GM12878 (cell line): ENCODE results near the gene MOCS1. TPM values are rescaled to one million over a fixed set of nuclear protein-coding genes. Genes with fewer than 3 reads are reported as not detected.

Source experiments
- ATAC-seq: fragments of 200-7000 bp; cut with Tn5 transposase; 3 replicates; pipeline ENCODE4 v1.9.1; 2020; ENCODE audit warnings: mild to moderate bottlenecking, moderate library complexity
- BruUV-seq: library from RNA; stranded (reverse); fragments of 400-500 nt; replicated peaks from 2 replicates; lab custom pipeline; 2021; lab: Mats Ljungman, UMichigan
- CTCF ChIA-PET: fragments of 300-600 bp; sonication (Branson Sonifier 250); formaldehyde crosslinking; extraction: SDS; loops from one replicate; lab custom pipeline; 2021; ENCODE audit warnings: inconsistent platforms; lab: Yijun Ruan, JAX
- POLR2A ChIA-PET: fragments of 350-600 bp; formaldehyde crosslinking; extraction: SDS; loops from one replicate; lab custom pipeline; 2021; ENCODE audit warnings: inconsistent platforms; lab: Charles Lee
- RAD21 ChIA-PET: fragments of 300-600 bp; sonication (Branson Sonifier 250); formaldehyde crosslinking; loops from one replicate; lab custom pipeline; 2023; ENCODE audit warnings: antibody characterized with exemption; ENCODE audit not compliant: unreplicated experiment; lab: Charles Lee
- SMC1A ChIA-PET: fragments of 300-600 bp; sonication (Branson Sonifier 250); formaldehyde crosslinking; loops from one replicate; lab custom pipeline; 2023; ENCODE audit not compliant: unreplicated experiment, uncharacterized antibody; lab: Charles Lee
- DNase-seq: peaks from one replicate; pipeline ENCODE4 v3.0.0-alpha.2; 2011; ENCODE audit warnings: low read depth, low spot score
- FAIRE-seq: peaks from 3 replicates; lab custom pipeline; 2011; peaks lifted over from hg19 to GRCh38; lab: Jason Lieb, UNC
- H2AFZ ChIP-seq: 2 replicates; pipeline ENCODE4 v1.6.0; 2011; ENCODE audit warnings: low read depth, low read length, control low read depth; ENCODE audit not compliant: control insufficient read depth
- H3K27ac ChIP-seq: 2 replicates; pipeline ENCODE4 v1.5.1; 2011; ENCODE audit warnings: control low read depth; ENCODE audit not compliant: control insufficient read depth, insufficient read depth
- H3K27me3 ChIP-seq, 2 experiments: replicated peaks in 1 of 2; 2 replicates each; pipeline versions ENCODE4 v1.6.0 to v1.6.1; 2011; ENCODE audit warnings: low read length in 1 of 2; ENCODE audit not compliant: control insufficient read depth in 2 of 2, insufficient read depth in 2 of 2
- H3K36me3 ChIP-seq, 2 experiments: 2 replicates each; pipeline ENCODE4 v1.5.1; 2011; ENCODE audit warnings: low read length in 1 of 2; ENCODE audit not compliant: control insufficient read depth in 2 of 2, insufficient read depth in 2 of 2
- H3K4me1 ChIP-seq: 2 replicates; pipeline ENCODE4 v1.6.1; 2011; ENCODE audit warnings: mild to moderate bottlenecking, low read length, moderate library complexity, mixed read lengths; ENCODE audit not compliant: control insufficient read depth, insufficient read depth
- H3K4me2 ChIP-seq: 2 replicates; pipeline ENCODE4 v1.6.0; 2011; ENCODE audit warnings: control low read depth; ENCODE audit not compliant: control insufficient read depth, insufficient read depth
- H3K4me3 ChIP-seq: fragments of 200-600 bp; sonication (generic); 2 replicates; pipeline ENCODE4 v1.5.1; 2016
- H3K79me2 ChIP-seq: 2 replicates; pipeline ENCODE4 v1.6.0; 2011; ENCODE audit warnings: low read length; ENCODE audit not compliant: control insufficient read depth, insufficient read depth
- H3K9ac ChIP-seq: 2 replicates; pipeline ENCODE4 v1.8.0; 2011; ENCODE audit warnings: low read length, control low read depth, mixed read lengths; ENCODE audit not compliant: control insufficient read depth, insufficient read depth
- H3K9me3 ChIP-seq: replicated peaks from 3 replicates; pipeline ENCODE4 v1.5.1; 2011; ENCODE audit warnings: mild to moderate bottlenecking, low read length; ENCODE audit not compliant: control insufficient read depth, insufficient read depth
- H4K20me1 ChIP-seq: 2 replicates; pipeline ENCODE4 v1.6.0; 2011; ENCODE audit not compliant: control insufficient read depth, insufficient read depth
- ATF7 ChIP-seq: fragments of 450-650 bp; IDR thresholded peaks from 2 replicates; pipeline ENCODE4 v1.6.1; 2016; ENCODE audit warnings: low read depth, mild to moderate bottlenecking
- BRCA1 ChIP-seq: IDR thresholded peaks from 2 replicates; pipeline ENCODE4 v1.6.1; 2011; ENCODE audit warnings: low read depth, low read length, improper control_type of control experiment
- CBFB ChIP-seq: IDR thresholded peaks from 2 replicates; pipeline ENCODE4 v1.6.1; 2016; ENCODE audit warnings: antibody characterized with exemption, low read depth
- CBX3 ChIP-seq: fragments of 200-600 bp; sonication (generic); IDR thresholded peaks from 2 replicates; pipeline ENCODE4 v1.6.1; 2016; ENCODE audit warnings: low read depth, borderline replicate concordance
- HDGF ChIP-seq: fragments of 450-650 bp; IDR thresholded peaks from 2 replicates; pipeline ENCODE4 v1.6.1; 2016; ENCODE audit warnings: antibody characterized with exemption
- IKZF1 ChIP-seq: fragments of 450-650 bp; conservative IDR thresholded peaks from 2 replicates; pipeline ENCODE4 v1.6.1; 2017; ENCODE audit warnings: antibody characterized with exemption, mild to moderate bottlenecking
- IKZF2 ChIP-seq, 2 experiments: fragments of 450-650 bp; IDR thresholded peaks; 2 replicates each; pipeline ENCODE4 v1.6.1; 2017; ENCODE audit warnings: mild to moderate bottlenecking in 2 of 2, moderate library complexity in 2 of 2
- POU2F2 ChIP-seq: IDR thresholded peaks from 3 replicates; pipeline ENCODE4 v1.6.1; 2011; ENCODE audit warnings: low read depth, mild to moderate bottlenecking, low read length, borderline replicate concordance
- RBBP5 ChIP-seq: fragments of 200-600 bp; sonication (generic); conservative IDR thresholded peaks from 2 replicates; pipeline ENCODE4 v1.6.1; 2016
- SP1 ChIP-seq: IDR thresholded peaks from one replicate; pipeline ENCODE4 v1.6.1; 2011; ENCODE audit warnings: low read depth, low read length
- WGBS: methylation state at CpG from one replicate; pipeline ENCODE4 v1.1.6; 2016; ENCODE audit warnings: low lambda C conversion rate; ENCODE audit not compliant: insufficient replicate concordance, insufficient coverage; ENCODE audit errors: missing lambda C conversion rate; 5-methylcytosine and 5-hydroxymethylcytosine counted together
- in situ Hi-C: fragments of 300-500 bp; cut with MboI; formaldehyde crosslinking; loops from 9 replicates; pipeline ENCODE4 v1.14.3; 2018; ENCODE audit warnings: mixed read lengths
- intact Hi-C: fragments of 100-400 bp; cut with micrococcal nuclease; formaldehyde crosslinking; loops from one replicate; pipeline ENCODE4 v1.14.2; 2022; ENCODE audit not compliant: unreplicated experiment
- polyA plus RNA-seq, 11 experiments: library from polyadenylated mRNA; depleted of rRNA in 4 of 11; unstranded in 6 of 11; stranded (reverse) in 5 of 11; fragments of >200 nt; fragmentation: Nextera tagmentation in 4 of 11; fragmentation: Illumina TruSeq in 1 of 11; extraction: Ambion mirVana in 4 of 11; extraction: Trizol in 1 of 11; gene quantifications; 1 replicate in 1 of 11; 2 replicates in 10 of 11; pipeline versions ENCODE4 v1.2.1 to v1.2.3, GENCODE V29; 2011 to 2016; ENCODE audit warnings: inconsistent platforms in 2 of 11, missing spikeins in 2 of 11, low read depth in 1 of 11
- total RNA-seq, 4 experiments: library from RNA; depleted of rRNA in 3 of 4; stranded (reverse); fragments of >200 nt in 3 of 4; fragmentation: Illumina TruSeq in 1 of 4; extraction: Trizol in 1 of 4; gene quantifications; 2 replicates each; pipeline versions ENCODE4 v1.2.1 to v1.2.3, GENCODE V29; 2013 to 2021
- TF ChIP-seq, protein P1 (sequence below), 3 experiments: IDR thresholded peaks in 2 of 3; conservative IDR thresholded peaks in 1 of 3; 2 replicates each; pipeline ENCODE4 v1.5.1; 2011; ENCODE audit warnings: low read depth in 3 of 3, low read length in 3 of 3, mild to moderate bottlenecking in 3 of 3, control low read depth in 2 of 3, moderate library complexity in 2 of 3, inconsistent platforms in 1 of 3, mixed read lengths in 1 of 3; ENCODE audit not compliant: control insufficient read depth in 2 of 3, insufficient read depth in 1 of 3; ENCODE audit errors: extremely low read depth in 1 of 3

The MOCS1 gene
- total and polyA plus RNA-seq, 10 of the 15 experiments (the other 5 are each of a cell fraction or from before 2014, with no cell fraction given) = 0.02 to 5.4 (median 0.16) TPM; not detected in 2

DNA sequence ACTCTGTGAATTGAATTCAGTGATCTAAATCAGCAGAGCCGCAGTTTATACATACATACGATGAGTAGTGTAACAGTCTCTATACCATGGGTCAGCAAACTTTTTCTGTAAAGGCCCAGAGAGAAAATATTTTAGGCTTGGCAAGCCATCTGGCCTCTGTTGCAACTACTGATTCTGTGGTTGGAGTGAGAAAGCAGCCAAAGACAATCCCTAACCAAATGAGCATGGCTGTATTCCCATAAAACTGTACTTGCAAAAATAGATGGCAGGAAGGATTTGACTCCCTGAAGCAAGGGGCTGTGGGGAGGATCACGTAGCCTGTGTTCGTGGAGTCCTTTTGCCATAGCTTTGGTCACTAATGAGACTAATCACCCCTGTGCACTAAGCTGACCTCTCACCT lies 17.9 kb upstream of the MOCS1 start:
- no peak overlapping the region for H2AFZ ChIP-seq
- FAIRE-seq = no peak
- POLR2A ChIA-PET = no interaction called here

DNA sequence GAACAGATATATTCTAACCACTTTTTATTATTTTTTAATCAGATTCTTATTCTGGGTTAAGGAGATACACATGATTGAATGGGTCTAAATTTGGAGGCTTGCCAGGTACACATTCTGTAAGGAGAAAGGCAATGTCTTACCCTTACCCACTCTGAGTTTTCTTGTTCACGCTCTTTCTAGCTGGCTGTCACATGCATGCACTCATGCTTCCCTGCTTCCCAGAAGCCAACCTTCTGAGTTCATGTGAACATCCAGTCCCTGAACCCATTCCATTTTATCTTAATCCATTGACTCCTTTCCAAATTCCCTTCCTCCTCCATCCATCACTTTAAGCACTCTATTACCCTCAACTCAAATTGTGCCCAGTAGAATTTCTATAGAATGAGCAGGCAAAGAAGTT lies 17.5 kb upstream of the MOCS1 start:
- ChIA-PET RAD21 (no interaction called here), POLR2A (no interaction called here), SMC1A (no interaction called here), CTCF (no interaction called here)
- no peaks in the 10 kb centered on the region for H3K36me3 ChIP-seq
- no peak overlapping the region for H3K9ac ChIP-seq
- no peak for DNase-seq
- BruUV-seq = no TSS peak
- no peaks in the 10 kb centered on the region for H3K9me3 ChIP-seq
- no peaks in the 10 kb centered on the region for H4K20me1 ChIP-seq
- intact Hi-C loops (no loop called here), in situ Hi-C loops (no loop called here)
- no peaks in the 10 kb centered on the region for H3K4me1 ChIP-seq
- no peak overlapping the region for H3K4me3 ChIP-seq
- H2AFZ ChIP-seq = no peak overlapping the region
- no peaks in the 10 kb centered on the region for H3K27me3 ChIP-seq
- TF ChIP-seq IKZF2 (IDR thresholded peaks at IDR 0.05) = no peak
- TF ChIP-seq, protein P1, sequence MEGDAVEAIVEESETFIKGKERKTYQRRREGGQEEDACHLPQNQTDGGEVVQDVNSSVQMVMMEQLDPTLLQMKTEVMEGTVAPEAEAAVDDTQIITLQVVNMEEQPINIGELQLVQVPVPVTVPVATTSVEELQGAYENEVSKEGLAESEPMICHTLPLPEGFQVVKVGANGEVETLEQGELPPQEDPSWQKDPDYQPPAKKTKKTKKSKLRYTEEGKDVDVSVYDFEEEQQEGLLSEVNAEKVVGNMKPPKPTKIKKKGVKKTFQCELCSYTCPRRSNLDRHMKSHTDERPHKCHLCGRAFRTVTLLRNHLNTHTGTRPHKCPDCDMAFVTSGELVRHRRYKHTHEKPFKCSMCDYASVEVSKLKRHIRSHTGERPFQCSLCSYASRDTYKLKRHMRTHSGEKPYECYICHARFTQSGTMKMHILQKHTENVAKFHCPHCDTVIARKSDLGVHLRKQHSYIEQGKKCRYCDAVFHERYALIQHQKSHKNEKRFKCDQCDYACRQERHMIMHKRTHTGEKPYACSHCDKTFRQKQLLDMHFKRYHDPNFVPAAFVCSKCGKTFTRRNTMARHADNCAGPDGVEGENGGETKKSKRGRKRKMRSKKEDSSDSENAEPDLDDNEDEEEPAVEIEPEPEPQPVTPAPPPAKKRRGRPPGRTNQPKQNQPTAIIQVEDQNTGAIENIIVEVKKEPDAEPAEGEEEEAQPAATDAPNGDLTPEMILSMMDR (IDR thresholded peaks at IDR 0.05 in 2 of 3, conservative IDR thresholded peaks at IDR 0.05 in 1 of 3; ENCODE audit: control insufficient read depth in 2 of 3, extremely low read depth in 1 of 3, insufficient read depth in 1 of 3, low read depth in 3 of 3, low read length in 3 of 3) = no peak
- no peak for TF ChIP-seq POU2F2
- no peak for ATAC-seq
- H3K27ac ChIP-seq = no peak overlapping the region
- H3K79me2 ChIP-seq = no peaks in the 10 kb centered on the region
- H3K4me2 ChIP-seq = no peak overlapping the region
- no peak for FAIRE-seq
- WGBS = 80% methylated on average over 1 of the region's 1 CpG

More for the DNA sequence above, 17.9 kb upstream of the MOCS1 start:
- H3K9ac ChIP-seq = no peak overlapping the region
- no peaks in the 10 kb centered on the region for H3K4me1 ChIP-seq
- H3K9me3 ChIP-seq = no peaks in the 10 kb centered on the region
- ChIA-PET CTCF (no interaction called here), RAD21 (no interaction called here)
- no TSS peak for BruUV-seq
- in situ Hi-C loops = no loop called here
- ATAC-seq = no peak
- H3K4me3 ChIP-seq = no peak overlapping the region
- TF ChIP-seq SP1 = no peak
- TF ChIP-seq CBFB = no peak
- TF ChIP-seq RBBP5 = no peak
- no peak for TF ChIP-seq IKZF1
- no peak for TF ChIP-seq ATF7
- no peak for TF ChIP-seq CBX3
- TF ChIP-seq BRCA1 = no peak
- no peak for TF ChIP-seq HDGF
- TF ChIP-seq, all 136 proteins: peak for 0
- SMC1A ChIA-PET = no interaction called here
- Histone ChIP-seq H3K36me3 (no peaks in the 10 kb centered on the region), H3K27ac (no peak overlapping the region), H3K79me2 (no peaks in the 10 kb centered on the region), H3K27me3 (no peaks in the 10 kb centered on the region), H3K4me2 (no peak overlapping the region), H4K20me1 (no peaks in the 10 kb centered on the region)
- no peak for DNase-seq
- 15% methylated on average over 4 of the region's 4 CpGs for WGBS
- intact Hi-C loops = no loop called here
